Activated gamma-delta T cell treated with Interleukin-2 at 50 U/mL for 16 hours (primary cell): Measurements from ENCODE around the gene FAM124A.

Experiments
- DNase-seq: peaks from one replicate; pipeline ENCODE4 v3.0.0-alpha.2; 2020

Gene FAM124A

DNA sequence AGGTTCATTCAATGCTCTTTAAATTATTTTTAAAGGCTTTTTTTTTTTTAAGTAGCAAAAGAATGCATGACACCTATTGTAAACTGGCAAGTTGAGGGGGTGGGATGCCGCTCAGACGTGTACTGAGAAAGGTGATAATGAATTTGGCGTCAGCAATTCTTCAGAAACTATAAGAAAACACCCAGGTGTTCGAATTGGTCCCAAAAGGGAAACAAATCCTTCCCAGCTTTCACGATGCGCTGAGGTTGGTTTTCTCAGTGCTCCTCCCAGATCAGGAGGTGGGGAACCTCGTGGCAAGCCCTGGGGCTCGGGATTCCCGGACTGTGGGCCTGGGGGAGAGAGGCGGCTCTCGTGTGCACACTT, 543 bp upstream of the FAM124A start:
- DNase-seq, result no peak

DNA sequence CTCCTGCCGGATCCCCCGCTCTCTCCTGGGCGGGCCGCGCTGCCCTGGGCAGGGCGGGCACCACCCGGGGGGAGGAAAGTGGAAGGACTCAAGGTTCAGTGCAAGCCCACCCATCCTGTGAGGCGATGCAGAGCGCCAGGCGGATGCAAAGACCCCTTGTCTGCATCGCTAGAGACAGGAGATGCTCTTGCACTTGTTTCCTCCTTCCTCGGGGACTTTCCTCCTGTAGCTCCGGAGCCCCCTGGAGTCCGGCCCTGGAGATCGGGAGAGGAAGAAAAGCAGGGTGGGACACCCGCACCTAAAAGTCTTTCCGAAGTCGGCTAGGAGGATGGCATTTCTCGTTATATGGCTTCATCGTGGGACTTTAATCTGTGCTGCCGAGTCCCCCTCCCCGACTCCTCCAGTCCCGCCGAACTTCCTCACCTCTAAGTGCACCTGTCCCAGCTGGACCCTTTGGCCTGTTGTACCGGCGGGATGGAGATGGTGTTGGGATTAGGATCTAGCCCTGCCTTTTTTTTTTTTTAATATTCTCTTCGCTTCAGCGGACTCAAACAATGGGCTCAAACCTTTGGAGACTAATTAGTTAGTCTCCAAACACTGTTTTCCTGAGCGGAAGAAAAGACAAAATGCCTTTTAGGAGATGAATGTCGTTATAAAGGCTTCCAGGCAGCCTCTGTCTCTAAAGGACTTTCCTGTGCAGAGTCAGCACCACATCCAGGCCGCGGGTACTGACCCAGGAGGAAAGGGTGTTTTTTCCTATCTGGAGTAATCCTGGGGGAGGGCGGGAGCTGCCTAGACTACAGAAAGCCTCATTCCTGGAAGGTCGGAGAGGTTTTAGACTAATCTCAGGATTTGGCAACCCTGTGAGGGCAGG, 725 bp downstream of the FAM124A start:
- DNase-seq, result no peak

DNA sequence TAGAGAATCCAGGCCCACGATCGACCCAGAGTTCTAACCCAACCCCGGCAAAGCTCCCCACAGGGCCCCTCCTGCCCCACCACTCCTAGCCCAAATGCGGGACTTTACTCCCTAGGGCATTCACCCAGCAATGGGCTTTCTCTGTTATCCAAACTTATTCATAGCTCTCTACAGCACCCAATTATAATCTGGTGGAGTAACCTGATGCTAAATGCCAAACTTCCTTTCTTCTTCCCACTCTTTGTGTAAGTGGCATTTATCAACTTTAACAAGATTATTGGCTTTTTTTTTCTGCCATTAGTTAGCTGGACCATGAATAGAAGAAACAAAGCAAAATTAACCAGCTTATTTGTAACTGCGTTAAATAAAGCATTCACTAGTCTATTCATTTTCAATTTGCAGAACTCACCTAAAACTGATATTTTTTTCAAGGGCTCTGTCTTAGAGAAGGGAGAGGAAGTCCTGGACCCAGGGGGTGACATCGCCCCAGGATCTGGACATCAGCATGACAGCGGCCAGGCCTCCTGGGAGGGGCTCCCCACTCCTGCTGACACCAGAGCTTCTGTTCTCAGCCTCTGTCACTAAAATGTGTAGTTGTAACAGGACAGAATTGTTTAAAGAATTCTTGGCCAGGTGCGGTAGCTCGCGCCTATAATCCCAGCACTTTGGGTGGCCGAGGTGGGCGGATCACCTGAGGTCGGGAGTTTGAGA, 1.5 kb downstream of the FAM124A start:
- DNase-seq, result no peak

DNA sequence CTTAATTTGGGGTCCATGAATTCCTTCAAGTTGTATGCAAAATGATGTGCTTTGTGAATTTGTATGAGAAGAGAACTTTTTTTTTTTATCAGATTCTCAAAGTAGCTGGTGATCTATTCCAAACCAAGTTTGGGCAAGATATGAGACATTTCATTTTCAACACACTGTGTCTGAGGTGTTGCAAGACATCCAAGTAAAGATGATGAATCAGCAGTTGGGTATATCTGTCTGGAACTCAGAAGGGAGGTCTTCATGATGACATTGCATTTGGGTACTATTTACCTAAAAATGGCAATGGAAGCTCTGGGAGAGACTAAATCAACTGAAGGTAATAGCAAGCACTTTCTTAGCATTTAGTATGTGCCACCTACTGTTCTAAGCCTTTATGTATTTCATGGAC, 2.8 kb downstream of the FAM124A start:
- no peak for DNase-seq

DNA sequence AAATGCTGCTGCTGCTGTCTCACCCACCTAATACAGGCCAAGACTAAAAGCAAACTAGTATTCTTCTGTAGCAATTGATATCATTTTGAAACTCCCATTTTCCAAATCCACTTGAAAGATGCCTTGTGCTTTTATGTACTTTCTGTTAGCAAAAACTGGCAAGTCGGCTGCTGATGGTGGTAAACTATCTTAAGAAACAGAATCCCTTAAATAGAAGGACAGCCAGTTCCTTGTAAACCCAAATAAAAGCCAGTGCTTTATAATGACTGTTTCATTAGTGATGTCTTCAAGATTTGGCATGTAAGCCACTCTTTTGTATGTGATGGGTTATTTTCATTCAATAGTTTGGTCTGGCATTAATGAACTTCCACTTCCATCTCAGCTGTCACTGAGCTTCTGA, 5.2 kb downstream of the FAM124A start:
- DNase-seq, result no peak

DNA sequence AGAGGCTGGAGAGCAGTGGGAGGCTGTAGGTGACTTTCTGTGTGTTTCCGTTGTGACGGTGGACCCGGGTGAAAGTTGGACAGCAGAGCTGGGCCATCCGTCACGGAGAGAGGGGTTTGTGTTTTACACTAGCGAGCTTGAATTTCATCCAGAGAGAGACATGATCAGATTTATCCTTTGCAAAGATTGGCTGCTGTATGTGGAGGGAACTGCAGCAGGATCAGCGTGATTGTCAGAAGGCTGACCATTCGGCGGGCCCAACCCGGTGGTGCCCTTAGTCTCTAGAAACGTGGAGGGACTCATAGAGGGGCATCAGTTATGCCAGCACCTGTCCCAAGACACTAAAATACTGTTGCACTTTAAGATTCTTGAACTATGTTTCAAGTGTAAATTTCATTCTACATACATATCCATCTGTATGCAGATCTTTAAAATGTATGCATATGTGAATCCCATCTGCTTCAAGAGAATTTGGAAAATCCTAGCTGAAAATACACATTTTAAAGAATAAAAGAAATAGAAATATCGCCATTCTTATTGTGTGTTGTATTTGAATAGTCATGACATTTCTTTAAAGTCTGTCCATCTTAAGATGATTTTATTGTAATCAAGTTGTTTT, 7.0 kb downstream of the FAM124A start:
- DNase-seq, result no peak

DNA sequence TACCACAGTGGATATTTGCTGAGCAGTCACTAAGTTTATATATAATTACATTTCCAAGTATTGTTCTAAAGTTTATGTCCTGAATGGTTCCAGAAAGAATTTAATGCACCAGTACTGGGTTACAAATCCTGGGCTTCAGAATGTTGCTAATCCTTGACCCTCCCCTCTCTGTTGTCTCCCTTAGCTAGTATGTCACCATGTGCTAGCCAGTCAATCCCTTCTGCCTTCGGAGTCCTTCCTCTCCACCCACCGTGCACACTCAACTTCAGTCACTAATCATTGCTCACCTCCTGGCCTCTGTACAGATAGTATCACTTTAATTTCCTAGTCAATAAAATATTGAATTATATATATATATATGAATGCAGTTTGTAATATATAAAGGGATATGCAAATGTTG, 7.5 kb downstream of the FAM124A start:
- no peak for DNase-seq

DNA sequence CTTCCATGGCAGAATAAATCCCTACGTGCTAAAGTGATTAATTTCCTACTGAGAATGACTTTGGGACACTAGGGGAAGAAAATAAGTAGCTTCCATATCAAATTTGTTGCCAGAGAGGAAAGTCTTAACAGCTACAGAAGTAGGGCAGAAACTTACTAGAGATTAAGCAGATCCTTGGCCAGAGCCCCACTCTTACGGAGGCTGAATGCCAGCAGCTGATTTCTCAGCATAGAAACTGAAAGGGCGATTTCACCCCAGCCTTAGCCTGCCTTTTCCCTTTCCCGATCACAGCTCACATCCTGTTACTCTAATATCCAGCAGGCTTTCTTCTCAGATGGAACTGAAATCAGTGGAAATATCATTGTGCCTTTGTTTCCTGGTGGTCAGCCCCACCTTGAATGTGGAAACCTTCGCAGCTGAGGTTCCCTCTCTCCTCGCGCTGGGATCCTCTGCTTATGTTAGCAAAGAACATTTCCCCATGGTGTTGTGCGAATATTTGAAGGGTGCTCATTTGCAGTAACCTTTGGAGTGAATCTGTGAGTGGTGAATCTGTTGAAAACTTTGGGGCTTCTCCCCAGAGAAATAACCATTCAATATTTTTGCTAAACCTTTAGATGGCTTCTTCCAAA, 8.4 kb downstream of the FAM124A start:
- DNase-seq, result no peak

DNA sequence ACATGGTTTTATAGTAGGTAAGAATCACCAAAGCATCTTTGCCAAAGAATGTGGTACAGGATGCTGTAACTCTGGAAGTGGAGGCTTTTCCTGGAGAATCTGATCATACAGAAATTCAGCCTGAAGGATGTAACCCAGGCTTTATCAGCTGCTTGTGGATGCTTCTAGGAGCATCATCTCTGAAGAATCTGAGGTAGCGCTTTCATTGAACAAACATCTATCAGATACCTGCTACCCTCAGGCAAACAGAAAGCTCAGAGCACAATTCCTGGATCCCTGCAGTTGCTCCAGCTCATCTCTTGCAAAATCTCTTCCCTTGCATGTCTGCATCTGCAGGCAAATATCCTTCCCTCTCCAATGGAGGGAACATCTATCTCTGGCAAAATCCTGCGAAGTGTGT, 9.3 kb downstream of the FAM124A start:
- DNase-seq, result no peak

DNA sequence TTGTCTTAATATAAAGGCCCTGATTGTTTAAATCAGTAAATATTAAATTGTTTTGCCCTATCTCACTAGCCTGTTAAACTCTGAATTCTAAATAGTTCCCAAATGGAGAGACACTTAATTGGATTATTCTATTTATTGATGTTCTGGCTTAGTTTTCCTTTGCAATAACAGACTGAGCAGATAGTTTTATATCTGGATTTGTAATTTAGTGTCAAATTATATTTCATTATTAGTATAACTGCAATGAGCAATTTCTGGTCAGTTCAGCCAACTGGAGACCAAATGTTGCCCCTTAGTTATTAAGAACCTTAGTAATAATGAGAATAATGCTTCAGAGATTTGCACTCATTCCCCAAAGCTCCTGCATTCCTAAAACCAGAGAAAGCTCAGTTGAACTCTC, 10.1 kb downstream of the FAM124A start:
- no peak for DNase-seq

DNA sequence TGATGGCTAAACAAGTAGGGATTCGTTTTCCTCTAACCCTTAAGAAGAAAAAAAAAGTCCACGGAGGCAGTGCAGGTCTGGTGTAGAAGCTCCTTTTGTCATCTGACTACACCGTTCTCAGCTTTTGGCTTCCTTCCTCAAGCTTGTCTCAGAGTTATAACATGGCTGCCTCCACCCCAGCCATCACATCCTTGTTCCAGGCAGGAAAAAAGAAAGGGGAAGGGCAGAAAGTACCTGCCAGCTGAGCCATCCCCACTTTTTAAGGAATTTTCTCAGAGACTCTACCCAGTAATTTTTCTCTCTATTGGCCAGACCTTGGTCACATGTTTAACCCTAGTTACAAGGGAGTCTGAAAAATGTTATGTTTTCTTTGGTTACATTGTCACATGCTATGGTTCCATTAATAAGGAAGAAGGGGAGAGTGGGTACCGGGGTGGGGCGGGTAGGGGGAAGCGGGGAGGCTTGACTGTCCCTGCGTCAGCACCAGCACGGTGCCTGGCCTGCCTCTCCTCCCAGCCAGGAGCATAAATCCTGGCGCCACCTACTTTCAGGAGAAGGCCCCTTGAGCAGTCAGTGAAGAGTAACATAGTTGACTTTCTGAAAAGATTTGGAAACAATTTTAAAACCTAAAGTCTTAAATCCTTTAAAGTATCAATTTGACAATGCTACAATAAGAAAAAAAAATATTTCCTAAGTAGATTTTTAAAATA, 11.1 kb downstream of the FAM124A start:
- no peak for DNase-seq

DNA sequence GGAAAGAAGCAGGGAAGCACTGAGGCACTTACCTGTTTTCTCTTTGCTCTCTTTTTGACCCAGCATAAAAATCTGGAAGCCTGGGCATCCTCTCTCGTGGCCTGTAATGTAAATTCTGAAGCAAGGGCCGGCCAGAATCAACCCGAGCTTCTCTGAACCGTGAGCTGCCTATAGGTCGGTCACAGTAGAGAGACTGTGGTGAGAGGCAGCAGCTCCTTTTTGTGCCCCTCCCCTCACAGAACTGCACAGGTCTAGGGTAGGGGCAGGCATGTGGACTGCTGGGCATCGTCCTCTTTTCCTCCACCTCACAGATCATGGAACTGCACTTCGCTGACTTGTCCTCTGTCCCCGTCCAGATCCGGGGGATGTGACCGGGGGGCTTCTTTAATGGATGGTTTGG, 12.5 kb downstream of the FAM124A start:
- no peak for DNase-seq

DNA sequence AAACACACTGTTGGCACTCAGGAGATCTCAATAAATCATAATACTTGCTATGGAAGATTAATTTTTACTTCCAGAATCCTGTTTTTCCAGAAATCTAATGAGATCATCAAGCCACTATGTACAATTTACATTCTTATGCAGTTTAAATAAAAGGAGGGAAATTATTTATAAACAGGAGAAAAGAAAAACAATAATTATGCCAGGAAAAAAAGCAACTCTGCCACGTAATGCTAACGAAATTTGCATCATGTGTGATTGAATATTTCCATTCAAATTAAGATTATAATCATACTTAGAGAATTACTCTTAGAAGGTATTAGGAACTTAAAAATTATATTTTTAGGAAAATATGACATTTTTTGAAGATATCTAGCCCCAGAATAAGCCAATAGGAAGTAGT, 13.0 kb downstream of the FAM124A start:
- DNase-seq, result no peak

DNA sequence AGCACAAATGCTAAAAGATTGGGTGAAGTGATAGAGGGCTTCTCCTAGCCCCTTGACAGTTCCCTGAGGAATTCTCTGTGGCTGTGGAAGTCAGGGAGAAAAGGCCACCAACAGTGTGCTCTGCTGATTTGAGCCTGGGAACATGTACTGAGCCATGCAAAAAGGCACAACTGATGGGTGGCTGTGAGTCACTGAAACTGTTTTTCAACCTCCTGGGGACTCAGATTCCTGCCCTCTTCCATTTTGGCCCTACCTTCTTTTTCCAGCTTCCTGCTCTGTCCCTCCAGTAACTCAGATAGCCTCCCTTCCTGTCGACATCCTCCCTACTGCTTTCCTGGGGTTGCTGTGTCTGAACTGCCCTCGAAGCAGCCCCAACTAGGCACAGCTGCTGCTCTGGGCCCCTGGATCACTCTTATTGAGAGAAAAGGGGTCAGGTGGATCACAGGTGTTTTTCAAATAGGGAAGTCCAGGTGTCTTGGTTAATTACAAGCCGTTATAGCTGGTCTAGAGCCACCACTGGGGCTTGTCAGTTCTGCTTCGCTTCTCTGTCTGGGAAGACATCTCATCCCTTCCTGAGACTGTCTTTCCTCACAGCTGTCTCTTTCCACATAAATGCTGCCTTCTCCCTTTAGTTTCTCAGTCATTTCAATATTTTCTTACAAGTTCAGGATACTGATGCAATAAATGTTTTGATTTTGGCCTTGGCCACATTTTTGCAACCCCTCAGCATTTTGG, 13.7 kb downstream of the FAM124A start:
- no peak for DNase-seq

DNA sequence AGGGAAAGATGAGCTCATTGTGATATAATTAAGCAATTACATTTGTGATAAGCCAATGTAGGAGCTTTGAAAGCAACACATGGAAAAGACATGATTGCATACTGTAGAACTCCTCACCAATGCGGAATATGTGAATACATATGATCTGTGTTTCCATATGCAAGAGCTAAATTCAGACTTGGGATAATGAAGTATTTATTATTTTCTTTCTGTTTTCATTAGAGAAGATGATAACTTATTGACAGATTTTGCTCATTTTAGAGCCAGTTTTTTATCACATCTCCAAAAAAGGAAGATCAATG, 14.2 kb downstream of the FAM124A start:
- no peak for DNase-seq

DNA sequence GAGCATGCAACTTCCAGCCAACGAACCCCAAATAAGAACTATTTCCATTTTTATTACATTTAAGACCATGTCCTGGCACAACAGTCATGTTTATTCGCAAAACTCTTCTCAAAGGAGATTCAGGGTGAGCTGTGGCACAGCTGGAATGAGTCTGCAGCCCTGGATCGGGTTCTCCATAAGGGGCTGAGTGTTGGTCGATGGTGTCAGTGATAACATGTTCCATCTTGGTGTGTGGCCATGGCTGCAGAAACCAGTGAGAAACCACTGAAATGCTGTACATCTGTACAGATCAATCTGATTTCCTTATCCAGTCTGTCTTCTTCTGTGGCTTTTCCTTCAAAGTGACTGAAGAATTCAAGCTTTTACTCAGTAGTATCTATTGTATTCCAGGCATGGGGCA, 15.2 kb downstream of the FAM124A start:
- no peak for DNase-seq

DNA sequence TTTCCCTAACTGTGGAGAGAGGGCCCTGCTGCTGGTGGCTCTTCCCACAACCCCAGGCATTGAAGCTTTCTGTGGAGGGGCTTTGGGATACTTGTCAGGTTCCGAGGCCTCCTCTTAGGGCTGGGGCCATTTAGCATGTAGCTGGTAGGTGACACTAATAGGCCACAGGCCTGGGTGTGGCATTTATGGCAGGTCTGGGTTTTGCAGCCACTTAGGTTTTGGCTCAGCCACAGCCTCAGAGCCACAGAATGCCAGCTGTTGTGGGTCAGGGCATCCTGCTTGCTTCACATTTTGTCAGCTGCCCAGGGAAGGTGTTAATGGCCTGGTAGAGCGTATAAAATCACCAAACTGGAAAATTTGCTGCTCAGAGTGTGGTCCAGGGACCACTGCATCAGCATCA, 15.7 kb downstream of the FAM124A start:
- DNase-seq, result no peak

DNA sequence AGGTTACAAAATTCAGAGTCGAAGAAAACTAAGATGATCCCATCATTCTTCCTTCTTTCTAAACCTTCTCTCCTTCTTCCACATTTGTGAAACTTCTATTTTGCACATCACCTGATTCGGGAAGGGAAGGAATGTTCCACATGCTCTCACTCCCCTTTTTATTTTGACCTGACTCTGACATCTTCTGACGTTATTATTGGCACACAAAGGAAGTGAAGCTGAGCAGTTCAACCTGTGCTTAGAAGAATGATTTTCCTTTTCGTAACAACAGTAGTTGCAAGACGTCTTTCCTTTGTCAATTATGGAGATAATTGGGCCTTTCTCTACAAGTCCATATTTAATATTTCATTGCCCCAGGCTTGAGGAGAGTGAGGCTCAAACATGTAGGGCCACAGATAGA, 18.0 kb downstream of the FAM124A start:
- DNase-seq, result no peak

DNA sequence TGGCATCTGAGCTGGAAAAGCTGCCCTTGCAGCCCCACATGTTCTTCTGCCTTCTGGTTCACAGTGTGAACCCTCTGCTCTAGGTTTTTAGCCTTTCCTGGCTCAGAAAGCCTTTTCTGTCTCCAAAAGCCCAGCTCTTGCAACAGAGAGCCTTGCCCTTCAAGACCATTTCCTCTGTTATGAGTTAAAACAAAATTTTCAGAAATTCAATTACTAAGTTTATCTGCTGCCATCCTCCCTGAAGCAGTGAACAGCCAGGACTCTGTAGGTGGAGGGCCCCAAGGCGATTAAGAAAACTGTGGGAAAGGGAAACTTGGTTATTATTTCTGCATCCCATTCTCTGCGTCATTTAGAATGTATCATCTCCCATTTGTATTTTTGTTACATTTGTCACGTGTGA, 18.8 kb downstream of the FAM124A start:
- no peak for DNase-seq

DNA sequence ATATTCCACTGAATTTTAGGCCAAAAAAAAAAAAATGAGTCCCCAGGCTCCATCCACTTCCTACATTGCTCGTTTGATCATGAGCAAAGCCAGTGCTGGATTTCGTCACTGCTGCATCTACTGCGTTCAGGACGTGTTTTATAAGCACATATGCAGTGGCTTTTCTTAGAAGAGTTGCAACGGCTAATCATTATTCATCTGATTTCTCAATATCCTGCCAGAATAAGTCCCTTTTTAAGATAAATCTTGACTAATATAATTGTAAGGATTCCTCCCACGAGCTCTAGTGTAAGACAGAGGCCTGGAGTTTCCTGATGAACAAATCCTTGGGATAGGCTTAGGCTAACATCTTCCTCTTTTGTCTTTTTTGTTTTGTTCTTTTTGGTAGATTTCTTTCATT, 19.5 kb downstream of the FAM124A start:
- DNase-seq, result no peak

DNA sequence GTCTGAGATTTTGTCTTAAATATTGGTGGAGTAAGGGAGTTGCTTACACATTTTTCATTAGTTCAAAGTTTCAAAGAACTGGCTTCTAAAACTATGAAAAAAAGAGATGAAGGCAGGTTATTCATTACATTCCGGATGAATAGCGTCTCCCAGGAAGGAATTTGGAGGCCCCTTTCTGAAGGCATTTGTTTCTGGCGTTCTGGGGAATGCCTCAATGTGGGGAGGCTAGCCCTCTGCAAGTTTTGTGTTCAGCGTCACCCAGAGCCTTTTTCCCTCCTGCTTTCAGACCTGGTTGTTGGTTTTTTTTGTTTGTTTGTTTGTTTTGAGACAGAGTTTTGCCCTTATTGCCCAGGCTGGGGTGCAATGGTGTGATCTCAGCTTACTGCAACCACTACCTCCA, 21.0 kb downstream of the FAM124A start:
- no peak for DNase-seq

DNA sequence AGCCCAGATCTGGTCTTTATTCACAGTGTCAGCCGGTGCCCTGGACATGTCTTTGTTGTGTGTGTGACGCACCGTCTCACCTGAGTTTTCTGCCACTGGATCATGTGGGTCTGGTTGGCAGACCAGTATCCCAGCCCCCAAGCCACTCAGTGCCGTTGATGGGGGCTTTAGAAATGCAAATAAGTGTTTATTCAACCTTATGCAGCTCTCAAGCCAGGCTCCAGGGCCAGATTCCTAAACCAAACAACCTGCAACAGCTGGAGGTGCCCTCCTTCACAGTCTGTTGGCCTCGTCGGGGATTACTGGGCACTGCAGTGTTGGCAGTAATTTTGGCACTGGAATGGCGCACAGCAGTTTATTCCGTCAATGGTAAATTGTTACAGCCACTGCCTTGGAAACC, 21.6 kb downstream of the FAM124A start:
- DNase-seq, result no peak
